ENCODE measurements around the gene MTMR1.

The MTMR1 gene

DNA sequence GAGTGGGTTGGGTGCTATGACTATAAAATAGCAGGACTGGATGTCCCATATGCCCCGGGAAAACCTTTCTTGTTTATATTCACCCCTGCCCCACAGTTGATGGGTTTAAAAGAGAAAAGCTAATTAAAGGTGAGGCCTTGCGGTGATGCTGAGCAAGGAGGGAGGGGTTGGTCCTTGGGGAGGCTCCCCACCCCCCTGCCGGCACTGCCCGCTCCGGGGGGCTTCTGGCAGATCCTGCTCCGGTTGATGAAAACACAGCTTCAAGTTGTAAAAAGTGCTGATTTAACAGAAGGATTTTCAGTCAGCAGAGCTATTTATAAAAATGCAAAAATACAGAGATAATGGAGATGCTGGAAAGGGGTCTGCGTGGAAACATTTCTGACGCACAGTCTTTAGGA lies 68.6 kb downstream of the MTMR1 start:
- no peak overlapping the region for H3K27ac ChIP-seq
- H3K4me1 ChIP-seq (ENCODE audit: control insufficient read depth in 1 of 2, insufficient read depth in 1 of 2, low read depth in 1 of 2, low read length in 1 of 2): no peaks in the 10 kb centered on the region
- no peaks in the 10 kb centered on the region for H3K27me3 ChIP-seq
- TF ChIP-seq CTCF (IDR thresholded peaks at IDR 0.05): no peak
- H3K9me3 ChIP-seq: no peaks in the 10 kb centered on the region
- no peak overlapping the region for H3K4me3 ChIP-seq (ENCODE audit: low read depth in 1 of 2, low read length in 1 of 2)
- H3K36me3 ChIP-seq: peaks cover 62% of the 10 kb centered on the region

GRCh38 chrX:150762258-150763165 lies 69.3 kb downstream of the MTMR1 start:
- Histone ChIP-seq H3K27ac (no peak overlapping the region), H3K27me3 (no peaks in the 10 kb centered on the region), H3K4me3 (ENCODE audit: low read depth in 1 of 2, low read length in 1 of 2) (no peak overlapping the region), H3K4me1 (ENCODE audit: control insufficient read depth in 1 of 2, insufficient read depth in 1 of 2, low read depth in 1 of 2, low read length in 1 of 2) (peaks cover 4 to 5% of the 10 kb centered on the region in 2 experiments), H3K9me3 (no peaks in the 10 kb centered on the region), H3K36me3 (peaks cover 56% of the 10 kb centered on the region)
- no peak for TF ChIP-seq CTCF (IDR thresholded peaks at IDR 0.05)

- no peaks in the 10 kb centered on the region for H3K27me3 ChIP-seq
- no peak for TF ChIP-seq CTCF (IDR thresholded peaks at IDR 0.05)
- no peak overlapping the region for H3K27ac ChIP-seq
- no peak overlapping the region for H3K4me3 ChIP-seq (ENCODE audit: low read depth in 1 of 2, low read length in 1 of 2)
- no peaks in the 10 kb centered on the region for H3K9me3 ChIP-seq
- H3K36me3 ChIP-seq: peaks cover 47% of the 10 kb centered on the region
- peaks cover 8 to 12% of the 10 kb centered on the region in 2 experiments for H3K4me1 ChIP-seq (ENCODE audit: control insufficient read depth in 1 of 2, insufficient read depth in 1 of 2, low read depth in 1 of 2, low read length in 1 of 2)
Observed at GRCh38 chrX:150763303-150763797, 70.2 kb downstream of the MTMR1 start.

DNA sequence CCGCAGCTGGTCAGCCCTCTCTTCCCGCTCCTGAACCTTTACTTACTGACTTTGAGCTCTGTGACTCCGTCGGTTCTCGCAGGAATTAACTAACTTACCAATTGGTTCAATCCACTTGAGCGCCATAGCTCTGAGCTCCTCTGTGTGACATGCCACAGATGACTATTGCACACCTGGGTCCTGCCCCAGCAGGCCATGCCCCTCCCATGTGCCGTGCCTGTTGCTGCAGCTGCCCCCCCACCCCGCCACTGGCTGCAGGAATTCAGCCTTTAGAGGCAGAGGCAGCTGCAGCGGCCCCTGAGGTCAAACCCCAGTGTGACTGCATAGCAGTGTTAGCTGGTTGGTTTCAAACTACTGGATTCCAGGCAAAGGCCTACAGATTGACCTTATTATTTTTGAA lies 70.6 kb downstream of the MTMR1 start:
- peaks cover 46% of the 10 kb centered on the region for H3K36me3 ChIP-seq
- H3K4me3 ChIP-seq (ENCODE audit: low read depth in 1 of 2, low read length in 1 of 2): no peak overlapping the region
- H3K27ac ChIP-seq: no peak overlapping the region
- TF ChIP-seq CTCF (IDR thresholded peaks at IDR 0.05): no peak
- peaks cover 8 to 12% of the 10 kb centered on the region in 2 experiments for H3K4me1 ChIP-seq (ENCODE audit: control insufficient read depth in 1 of 2, insufficient read depth in 1 of 2, low read depth in 1 of 2, low read length in 1 of 2)
- no peaks in the 10 kb centered on the region for H3K9me3 ChIP-seq
- no peaks in the 10 kb centered on the region for H3K27me3 ChIP-seq

DNA sequence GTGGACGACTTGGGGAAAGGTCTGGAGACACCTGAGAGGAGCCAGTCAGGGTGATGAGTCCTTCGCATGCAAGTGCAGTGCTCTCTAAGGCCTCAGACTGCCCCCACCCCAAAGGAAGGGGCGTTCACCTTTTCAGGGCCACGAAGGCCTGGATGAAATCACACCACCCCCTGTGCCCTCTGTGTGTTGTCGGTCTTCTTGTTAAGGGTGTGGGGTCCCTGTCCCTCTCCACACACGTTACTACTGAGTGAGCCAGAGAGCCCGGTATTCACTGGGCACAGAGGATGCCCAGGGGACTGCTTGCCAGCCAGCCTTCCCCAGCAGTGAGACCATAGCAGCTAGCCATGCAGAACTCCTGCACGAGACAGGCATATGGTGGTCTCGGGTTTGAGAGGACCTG lies 72.0 kb downstream of the MTMR1 start:
- Histone ChIP-seq H3K4me1 (ENCODE audit: control insufficient read depth in 1 of 2, insufficient read depth in 1 of 2, low read depth in 1 of 2, low read length in 1 of 2) (peaks cover 8 to 12% of the 10 kb centered on the region in 2 experiments), H3K27me3 (no peaks in the 10 kb centered on the region), H3K4me3 (ENCODE audit: low read depth in 1 of 2, low read length in 1 of 2) (no peak overlapping the region), H3K27ac (no peak overlapping the region), H3K36me3 (peaks cover 33% of the 10 kb centered on the region), H3K9me3 (no peaks in the 10 kb centered on the region)
- TF ChIP-seq CTCF (IDR thresholded peaks at IDR 0.05): no peak
